PC-9 (cell line): Measurements from ENCODE around the gene USP43.

Source experiments
- EZH2 ChIP-seq: fragments of 200-600 bp; sonication (generic); IDR thresholded peaks from 2 replicates; pipeline ENCODE4 v1.8.0; 2017; ENCODE audit warnings: antibody characterized with exemption, low read depth
- TF ChIP-seq, protein P1 (sequence below): fragments of 200-600 bp; sonication (generic); conservative IDR thresholded peaks from 2 replicates; pipeline ENCODE4 v1.6.1; 2017; ENCODE audit warnings: mixed run types, antibody characterized with exemption, mild to moderate bottlenecking, moderate library complexity

GRCh38 chr17:9714801-9715200 is 69.5 kb downstream of the USP43 start:
- TF ChIP-seq, protein P1, sequence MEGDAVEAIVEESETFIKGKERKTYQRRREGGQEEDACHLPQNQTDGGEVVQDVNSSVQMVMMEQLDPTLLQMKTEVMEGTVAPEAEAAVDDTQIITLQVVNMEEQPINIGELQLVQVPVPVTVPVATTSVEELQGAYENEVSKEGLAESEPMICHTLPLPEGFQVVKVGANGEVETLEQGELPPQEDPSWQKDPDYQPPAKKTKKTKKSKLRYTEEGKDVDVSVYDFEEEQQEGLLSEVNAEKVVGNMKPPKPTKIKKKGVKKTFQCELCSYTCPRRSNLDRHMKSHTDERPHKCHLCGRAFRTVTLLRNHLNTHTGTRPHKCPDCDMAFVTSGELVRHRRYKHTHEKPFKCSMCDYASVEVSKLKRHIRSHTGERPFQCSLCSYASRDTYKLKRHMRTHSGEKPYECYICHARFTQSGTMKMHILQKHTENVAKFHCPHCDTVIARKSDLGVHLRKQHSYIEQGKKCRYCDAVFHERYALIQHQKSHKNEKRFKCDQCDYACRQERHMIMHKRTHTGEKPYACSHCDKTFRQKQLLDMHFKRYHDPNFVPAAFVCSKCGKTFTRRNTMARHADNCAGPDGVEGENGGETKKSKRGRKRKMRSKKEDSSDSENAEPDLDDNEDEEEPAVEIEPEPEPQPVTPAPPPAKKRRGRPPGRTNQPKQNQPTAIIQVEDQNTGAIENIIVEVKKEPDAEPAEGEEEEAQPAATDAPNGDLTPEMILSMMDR: no peak
- no peak for TF ChIP-seq EZH2
